ENCODE measurements around the gene NRF1. TPM values are rescaled to one million over a fixed set of nuclear protein-coding genes. Genes with fewer than 3 reads are reported as not detected.

NRF1 gene
- total RNA-seq, 1 donor from 2014 or later, result 6.6 TPM

- no peak overlapping the region for H3K4me3 ChIP-seq (ENCODE audit: low read depth, low read length)
- DNase-seq (ENCODE audit: low read depth), result no peak
- TF ChIP-seq, protein P1, sequence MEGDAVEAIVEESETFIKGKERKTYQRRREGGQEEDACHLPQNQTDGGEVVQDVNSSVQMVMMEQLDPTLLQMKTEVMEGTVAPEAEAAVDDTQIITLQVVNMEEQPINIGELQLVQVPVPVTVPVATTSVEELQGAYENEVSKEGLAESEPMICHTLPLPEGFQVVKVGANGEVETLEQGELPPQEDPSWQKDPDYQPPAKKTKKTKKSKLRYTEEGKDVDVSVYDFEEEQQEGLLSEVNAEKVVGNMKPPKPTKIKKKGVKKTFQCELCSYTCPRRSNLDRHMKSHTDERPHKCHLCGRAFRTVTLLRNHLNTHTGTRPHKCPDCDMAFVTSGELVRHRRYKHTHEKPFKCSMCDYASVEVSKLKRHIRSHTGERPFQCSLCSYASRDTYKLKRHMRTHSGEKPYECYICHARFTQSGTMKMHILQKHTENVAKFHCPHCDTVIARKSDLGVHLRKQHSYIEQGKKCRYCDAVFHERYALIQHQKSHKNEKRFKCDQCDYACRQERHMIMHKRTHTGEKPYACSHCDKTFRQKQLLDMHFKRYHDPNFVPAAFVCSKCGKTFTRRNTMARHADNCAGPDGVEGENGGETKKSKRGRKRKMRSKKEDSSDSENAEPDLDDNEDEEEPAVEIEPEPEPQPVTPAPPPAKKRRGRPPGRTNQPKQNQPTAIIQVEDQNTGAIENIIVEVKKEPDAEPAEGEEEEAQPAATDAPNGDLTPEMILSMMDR (conservative IDR thresholded peaks at IDR 0.05; ENCODE audit: low read depth, low read length), result no peak
These were observed 161.8 kb downstream of the NRF1 start for GRCh38 chr7:129773328-129773731.

- H3K4me3 ChIP-seq (ENCODE audit: low read depth, low read length), result no peak overlapping the region
- TF ChIP-seq, protein P1 (conservative IDR thresholded peaks at IDR 0.05; ENCODE audit: low read depth, low read length), result no peak
- DNase-seq (ENCODE audit: low read depth), result no peak
These were observed 162.4 kb downstream of the NRF1 start for GRCh38 chr7:129773871-129774270.

GRCh38 chr7:129774359-129774758, 162.8 kb downstream of the NRF1 start:
- no peak for DNase-seq (ENCODE audit: low read depth)
- no peak overlapping the region for H3K4me3 ChIP-seq (ENCODE audit: low read depth, low read length)
- TF ChIP-seq, protein P1 (conservative IDR thresholded peaks at IDR 0.05; ENCODE audit: low read depth, low read length), result no peak

DNA sequence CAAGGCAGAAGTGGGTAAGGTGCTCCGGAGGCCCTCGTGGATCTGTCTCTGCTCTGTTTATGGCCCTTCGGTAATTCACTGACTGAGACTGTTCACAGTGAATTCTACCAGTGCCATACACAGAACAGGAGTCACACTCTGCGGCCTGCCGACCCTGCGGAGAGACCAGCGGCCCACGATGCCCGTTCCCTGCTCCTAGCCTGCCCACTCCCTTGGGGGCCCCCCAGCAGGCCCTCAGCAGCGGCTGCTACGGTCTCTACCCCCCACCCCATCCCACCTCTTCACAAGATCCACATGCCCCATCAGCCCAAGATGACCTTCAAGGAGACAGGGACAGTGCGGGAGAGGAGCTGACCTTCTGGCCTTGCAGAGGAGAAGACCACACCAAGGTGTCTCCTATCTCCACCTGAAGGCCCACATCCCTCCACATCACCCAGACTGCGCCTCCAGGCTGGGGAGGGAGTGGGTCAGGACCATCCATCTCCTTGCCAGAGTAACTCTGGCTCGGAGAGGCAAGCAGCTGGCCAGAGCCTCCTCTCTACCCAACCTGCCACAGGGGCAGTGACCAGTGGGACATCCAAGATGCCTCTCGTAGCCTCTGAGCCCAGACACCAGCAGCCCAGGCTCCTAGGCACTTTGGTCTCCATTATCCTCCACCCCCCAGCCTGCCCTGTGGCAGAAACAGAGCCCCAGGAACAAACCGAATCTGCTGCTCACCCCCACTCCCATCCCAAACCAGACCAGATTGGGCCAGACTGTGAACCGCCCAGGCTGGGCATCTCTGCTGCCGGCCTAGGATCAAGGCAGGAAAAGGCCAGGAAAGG, 163.6 kb downstream of the NRF1 start:
- TF ChIP-seq, protein P1 (conservative IDR thresholded peaks at IDR 0.05; ENCODE audit: low read depth, low read length), result no peak
- no peak for DNase-seq (ENCODE audit: low read depth)
- H3K4me3 ChIP-seq (ENCODE audit: low read depth, low read length), result no peak overlapping the region

- DNase-seq (ENCODE audit: low read depth), result no peak
- TF ChIP-seq, protein P1 (conservative IDR thresholded peaks at IDR 0.05; ENCODE audit: low read depth, low read length), result no peak
- H3K4me3 ChIP-seq (ENCODE audit: low read depth, low read length), result no peak overlapping the region
These were observed 164.3 kb downstream of the NRF1 start for GRCh38 chr7:129775695-129776361.

GRCh38 chr7:129776362-129776722, 164.8 kb downstream of the NRF1 start:
- no peak for DNase-seq (ENCODE audit: low read depth)
- TF ChIP-seq, protein P1 (conservative IDR thresholded peaks at IDR 0.05; ENCODE audit: low read depth, low read length), result no peak

More at GRCh38 chr7:129776362-129776722, 164.8 kb downstream of the NRF1 start:
- H3K4me3 ChIP-seq (ENCODE audit: low read depth, low read length), result no peak overlapping the region
